ENCODE results near the gene FBXL16.

FBXL16 gene

GRCh38 chr16:672371-672770 lies 33.2 kb downstream of the FBXL16 start:
- DNase-seq (ENCODE audit: low read depth), result no peak
- TF ChIP-seq MYC (IDR thresholded peaks at IDR 0.05; ENCODE audit: low read depth, low read length) (no peak), MAX (IDR thresholded peaks at IDR 0.05; ENCODE audit: low read depth, low read length) (no peak), CTCF (IDR thresholded peaks at IDR 0.05; ENCODE audit: low read depth, low read length) (no peak), POLR2A (IDR thresholded peaks at IDR 0.05; ENCODE audit: extremely low read depth, insufficient read length) (no peak)
- H3K4me3 ChIP-seq (ENCODE audit: low read depth, low read length), result no peak overlapping the region

- TF ChIP-seq MAX (IDR thresholded peaks at IDR 0.05; ENCODE audit: low read depth, low read length) (no peak), MYC (IDR thresholded peaks at IDR 0.05; ENCODE audit: low read depth, low read length) (no peak)
- DNase-seq (ENCODE audit: low read depth), result no peak
- H3K4me3 ChIP-seq (ENCODE audit: low read depth, low read length), result no peak overlapping the region
Measured at GRCh38 chr16:671353-672131, 34.1 kb downstream of the FBXL16 start.

GRCh38 chr16:670485-671352 lies 34.9 kb downstream of the FBXL16 start:
- H3K4me3 ChIP-seq (ENCODE audit: low read depth, low read length), result no peak overlapping the region
- DNase-seq (ENCODE audit: low read depth), result no peak
- TF ChIP-seq MAX (IDR thresholded peaks at IDR 0.05; ENCODE audit: low read depth, low read length) (no peak), MYC (IDR thresholded peaks at IDR 0.05; ENCODE audit: low read depth, low read length) (no peak), POLR2A (IDR thresholded peaks at IDR 0.05; ENCODE audit: extremely low read depth, insufficient read length) (no peak), CTCF (IDR thresholded peaks at IDR 0.05; ENCODE audit: low read depth, low read length) (no peak)

GRCh38 chr16:669666-670065 lies 35.9 kb downstream of the FBXL16 start:
- H3K4me3 ChIP-seq (ENCODE audit: low read depth, low read length), result no peak overlapping the region
- TF ChIP-seq MAX (IDR thresholded peaks at IDR 0.05; ENCODE audit: low read depth, low read length) (no peak), POLR2A (IDR thresholded peaks at IDR 0.05; ENCODE audit: extremely low read depth, insufficient read length) (no peak), MYC (IDR thresholded peaks at IDR 0.05; ENCODE audit: low read depth, low read length) (no peak), CTCF (IDR thresholded peaks at IDR 0.05; ENCODE audit: low read depth, low read length) (no peak)
- no peak for DNase-seq (ENCODE audit: low read depth)

GRCh38 chr16:668519-669171 lies 37.0 kb downstream of the FBXL16 start:
- peak overlapping the region; percentile 65 for H3K4me3 ChIP-seq (ENCODE audit: low read depth, low read length)
- TF ChIP-seq MAX (IDR thresholded peaks at IDR 0.05; ENCODE audit: low read depth, low read length) (no peak), CTCF (IDR thresholded peaks at IDR 0.05; ENCODE audit: low read depth, low read length) (no peak), MYC (IDR thresholded peaks at IDR 0.05; ENCODE audit: low read depth, low read length) (no peak), POLR2A (IDR thresholded peaks at IDR 0.05; ENCODE audit: extremely low read depth, insufficient read length) (no peak)
- DNase-seq (ENCODE audit: low read depth), result no peak
